Breast epithelium (tissue), 4 donors: ENCODE results near the gene RPSA. TPM values are rescaled to one million over a fixed set of nuclear protein-coding genes. Genes with fewer than 3 reads are reported as not detected.
"Not testable (repeated sequence)": the region's sequence is repeated elsewhere in the genome, so short reads cannot be mapped to it uniquely, and the experiment has no call there.

Experiments
- DNase-seq, 2 donors: peaks; one replicate each; pipeline ENCODE4 v3.0.0-alpha.2; 2019; ENCODE audit warnings: low spot score in 2 of 2
- H3K27ac ChIP-seq, 2 donors: fragments of 200-600 bp; sonication (generic) in 1 of 2; one replicate each; pipeline ENCODE4 v1.5.1; 2016 to 2019; ENCODE audit warnings: mild to moderate bottlenecking in 1 of 2
- H3K27me3 ChIP-seq, 2 donors: fragments of 200-600 bp; sonication (generic) in 1 of 2; one replicate each; pipeline versions ENCODE4 v1.5.1 to v1.6.0; 2017 to 2019; ENCODE audit warnings: control low read depth in 1 of 2, mild to moderate bottlenecking in 1 of 2
- H3K36me3 ChIP-seq: fragments of 200-600 bp; one replicate; pipeline ENCODE4 v1.5.1; 2019
- H3K4me1 ChIP-seq, 2 donors: fragments of 200-600 bp; sonication (generic); one replicate each; pipeline ENCODE4 v1.5.1; 2016 to 2019; ENCODE audit warnings: control low read depth in 1 of 2
- H3K4me3 ChIP-seq, 3 donors: fragments of 200-600 bp; sonication (generic); 1 replicate in 2 of 3; 2 replicates in 1 of 3; pipeline ENCODE4 v1.5.1; 2016 to 2019; ENCODE audit warnings: mild to moderate bottlenecking in 3 of 3, moderate library complexity in 2 of 3
- H3K9me3 ChIP-seq, 2 donors: fragments of 200-600 bp; sonication (generic) in 1 of 2; one replicate each; pipeline ENCODE4 v1.5.1; 2016 to 2019; ENCODE audit warnings: control low read depth in 1 of 2
- POLR2A ChIP-seq: fragments of 450-650 bp; IDR thresholded peaks from one replicate; pipeline ENCODE4 v1.6.1; 2016; ENCODE audit warnings: antibody characterized with exemption, mild to moderate bottlenecking, moderate library complexity
- POLR2AphosphoS5 ChIP-seq, 3 donors: sonication (generic); formaldehyde crosslinking; IDR thresholded peaks; one replicate each; pipeline ENCODE4 v1.6.1; 2017; ENCODE audit warnings: antibody characterized with exemption in 3 of 3
- intact Hi-C: fragments of 100-400 bp; cut with DNase I; formaldehyde crosslinking; loops from one replicate; pipeline ENCODE4 v1.15.1; 2023; ENCODE audit warnings: low total_unique reads
- total RNA-seq, 3 donors: library from RNA; depleted of rRNA; stranded (reverse); fragments of >200 nt; gene quantifications; one replicate each; pipeline ENCODE4 v1.1.0, GENCODE V29; 2016
- TF ChIP-seq, protein P1 (sequence below), 3 donors: fragments of 450-650 bp; IDR thresholded peaks; one replicate each; pipeline ENCODE4 v1.5.1; 2016 to 2017; ENCODE audit warnings: antibody characterized with exemption in 3 of 3, mild to moderate bottlenecking in 3 of 3, moderate library complexity in 3 of 3

RPSA gene
- total RNA-seq, 3 donors from 2014 or later: 852 to 1,731 (median 1,290) TPM

- DNase-seq: no peak
- Histone ChIP-seq H3K4me3 (no peak overlapping the region), H3K9me3 (no peaks in the 10 kb centered on the region), H3K27ac (no peak overlapping the region), H3K36me3 (no peaks in the 10 kb centered on the region), H3K27me3 (no peaks in the 10 kb centered on the region), H3K4me1 (no peaks in the 10 kb centered on the region)
- no peak for TF ChIP-seq POLR2AphosphoS5 (IDR thresholded peaks at IDR 0.05)
- TF ChIP-seq, protein P1, sequence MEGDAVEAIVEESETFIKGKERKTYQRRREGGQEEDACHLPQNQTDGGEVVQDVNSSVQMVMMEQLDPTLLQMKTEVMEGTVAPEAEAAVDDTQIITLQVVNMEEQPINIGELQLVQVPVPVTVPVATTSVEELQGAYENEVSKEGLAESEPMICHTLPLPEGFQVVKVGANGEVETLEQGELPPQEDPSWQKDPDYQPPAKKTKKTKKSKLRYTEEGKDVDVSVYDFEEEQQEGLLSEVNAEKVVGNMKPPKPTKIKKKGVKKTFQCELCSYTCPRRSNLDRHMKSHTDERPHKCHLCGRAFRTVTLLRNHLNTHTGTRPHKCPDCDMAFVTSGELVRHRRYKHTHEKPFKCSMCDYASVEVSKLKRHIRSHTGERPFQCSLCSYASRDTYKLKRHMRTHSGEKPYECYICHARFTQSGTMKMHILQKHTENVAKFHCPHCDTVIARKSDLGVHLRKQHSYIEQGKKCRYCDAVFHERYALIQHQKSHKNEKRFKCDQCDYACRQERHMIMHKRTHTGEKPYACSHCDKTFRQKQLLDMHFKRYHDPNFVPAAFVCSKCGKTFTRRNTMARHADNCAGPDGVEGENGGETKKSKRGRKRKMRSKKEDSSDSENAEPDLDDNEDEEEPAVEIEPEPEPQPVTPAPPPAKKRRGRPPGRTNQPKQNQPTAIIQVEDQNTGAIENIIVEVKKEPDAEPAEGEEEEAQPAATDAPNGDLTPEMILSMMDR (IDR thresholded peaks at IDR 0.05): no peak
- TF ChIP-seq POLR2A: no peak
- intact Hi-C loops: no loop called here
Measured at GRCh38 chr3:39409514-39410136, 3.1 kb downstream of the RPSA start.

DNA sequence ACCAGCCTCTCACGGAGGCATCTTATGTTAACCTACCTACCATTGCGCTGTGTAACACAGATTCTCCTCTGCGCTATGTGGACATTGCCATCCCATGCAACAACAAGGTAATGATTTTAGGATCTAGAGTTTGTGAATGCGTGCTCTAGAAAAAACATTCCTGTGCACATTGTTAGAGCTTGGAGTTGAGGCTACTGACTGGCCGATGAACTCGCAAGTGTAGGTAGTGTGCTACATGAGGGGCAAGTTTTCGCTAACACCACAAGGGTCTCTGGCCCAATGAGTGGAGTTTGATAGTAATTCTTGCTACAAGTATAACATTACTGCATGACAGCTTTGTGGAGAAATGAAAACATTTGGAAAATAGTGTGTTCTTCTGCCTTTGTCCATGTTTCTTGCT is 4.4 kb downstream of the RPSA start:
- Histone ChIP-seq H3K4me1 (no peaks in the 10 kb centered on the region), H3K4me3 (no peak overlapping the region), H3K9me3 (no peaks in the 10 kb centered on the region), H3K27ac (no peak overlapping the region), H3K36me3 (no peaks in the 10 kb centered on the region), H3K27me3 (no peaks in the 10 kb centered on the region)
- no peak for DNase-seq
- TF ChIP-seq POLR2A (no peak), POLR2AphosphoS5 (IDR thresholded peaks at IDR 0.05) (no peak)
- TF ChIP-seq, protein P1 (IDR thresholded peaks at IDR 0.05): no peak
- intact Hi-C loops: no loop called here

DNA sequence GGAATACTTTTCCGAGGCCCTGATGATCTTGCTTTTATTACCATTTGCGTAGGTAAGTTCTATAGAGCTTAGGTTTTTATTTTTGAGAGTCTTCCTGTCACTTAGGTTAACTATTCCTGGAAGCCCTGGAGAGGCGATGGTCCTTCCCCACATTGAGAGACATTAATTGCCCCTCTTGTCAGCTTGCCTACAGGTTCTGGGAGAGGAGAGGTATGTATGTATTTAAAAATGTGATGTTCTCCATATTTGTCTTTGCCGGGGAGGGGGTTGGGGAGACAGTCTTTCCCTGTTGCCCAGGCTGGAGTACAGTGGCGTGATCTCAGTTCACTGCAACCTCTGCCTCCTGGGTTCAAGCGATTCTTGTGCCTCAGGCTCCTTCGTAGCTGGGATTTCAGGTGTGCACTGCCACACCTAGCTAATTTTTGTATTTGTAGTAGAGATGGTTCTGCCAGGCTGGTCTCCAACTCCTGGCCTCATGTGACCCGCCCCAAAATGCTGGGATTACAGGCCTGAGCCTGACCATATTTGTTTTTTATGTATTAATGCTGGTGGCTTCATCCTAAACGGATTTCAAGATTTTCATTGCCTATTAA is 6.2 kb downstream of the RPSA start:
- intact Hi-C loops: no loop called here
- H3K4me3 ChIP-seq: no peak overlapping the region
- TF ChIP-seq POLR2A: no peak
- H3K27me3 ChIP-seq: no peaks in the 10 kb centered on the region
- H3K27ac ChIP-seq: no peak overlapping the region
- no peaks in the 10 kb centered on the region for H3K9me3 ChIP-seq
- no peaks in the 10 kb centered on the region for H3K4me1 ChIP-seq
- no peaks in the 10 kb centered on the region for H3K36me3 ChIP-seq
- DNase-seq: no peak

DNA sequence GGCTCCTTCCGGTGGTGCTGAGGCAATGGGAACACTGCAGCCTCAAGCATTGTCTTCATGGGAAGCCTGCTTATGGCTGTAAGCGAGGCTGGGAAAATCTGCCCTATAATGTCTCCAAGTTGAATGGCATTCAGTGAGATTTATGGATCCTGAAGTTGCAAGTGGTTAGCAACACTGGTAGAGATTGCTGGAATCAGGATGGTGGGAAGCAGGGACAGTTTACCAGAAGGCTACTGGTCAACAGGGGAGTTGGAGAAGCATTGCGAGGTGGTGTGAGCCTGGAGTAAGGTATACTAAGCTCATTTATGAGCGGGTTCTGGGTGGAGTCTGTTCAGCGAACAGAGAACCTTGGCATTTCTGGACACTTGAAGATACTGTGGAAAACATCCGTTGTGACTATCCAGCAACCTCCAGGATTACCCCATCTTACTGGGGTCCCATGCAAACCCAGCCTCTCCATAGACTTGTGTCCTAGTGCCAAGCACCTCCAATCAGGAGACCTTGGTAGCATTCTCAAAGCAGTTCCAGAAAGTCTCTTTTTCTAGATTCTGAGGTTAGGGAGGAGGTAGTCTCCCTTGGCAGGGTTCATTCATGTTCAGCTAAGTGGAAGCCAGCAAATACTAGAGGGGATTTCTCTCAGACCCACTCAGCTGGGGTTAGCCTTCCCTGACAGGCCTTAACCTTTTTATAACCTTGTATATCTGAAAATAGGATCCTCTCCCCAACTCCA is 7.3 kb downstream of the RPSA start:
- DNase-seq: no peak
- intact Hi-C loops: no loop called here
- H3K27ac ChIP-seq: peak overlapping the region; percentile 17 to 19
- no peaks in the 10 kb centered on the region for H3K27me3 ChIP-seq
- H3K4me1 ChIP-seq: no peaks in the 10 kb centered on the region
- no peak overlapping the region for H3K4me3 ChIP-seq
- no peaks in the 10 kb centered on the region for H3K9me3 ChIP-seq
- no peak for TF ChIP-seq POLR2A
- no peak for TF ChIP-seq POLR2AphosphoS5 (IDR thresholded peaks at IDR 0.05)
- TF ChIP-seq, protein P1 (IDR thresholded peaks at IDR 0.05): no peak
- no peaks in the 10 kb centered on the region for H3K36me3 ChIP-seq

DNA sequence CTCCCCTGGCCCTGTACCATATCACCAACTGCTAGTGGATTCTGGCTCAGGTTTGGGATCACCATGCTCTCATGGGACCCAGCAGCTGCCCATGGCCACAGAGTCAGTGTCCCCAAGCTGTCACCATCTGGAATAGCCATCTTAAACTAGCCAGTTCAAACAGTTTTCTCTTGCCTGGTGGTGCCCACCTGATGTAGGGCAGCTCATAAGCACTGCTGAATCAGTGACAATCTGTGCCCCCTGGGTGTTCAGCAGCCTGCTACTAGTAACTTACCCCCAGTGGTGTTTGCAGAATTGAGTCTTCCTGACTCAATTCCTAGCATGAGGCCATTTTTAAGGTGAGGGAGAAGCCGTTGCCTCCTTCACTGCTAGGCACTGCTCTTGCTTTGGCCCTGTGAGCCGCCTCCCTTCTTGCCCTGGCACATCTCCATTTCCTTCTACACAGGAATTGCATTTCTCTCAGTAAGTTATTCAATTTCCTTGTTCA is 7.9 kb downstream of the RPSA start:
- H3K4me1 ChIP-seq: no peaks in the 10 kb centered on the region
- H3K4me3 ChIP-seq: no peak overlapping the region
- no peak for DNase-seq
- H3K27ac ChIP-seq: peak overlapping the region; percentile 17 to 19
- H3K36me3 ChIP-seq: no peaks in the 10 kb centered on the region
- no peaks in the 10 kb centered on the region for H3K9me3 ChIP-seq
- intact Hi-C loops: no loop called here
- TF ChIP-seq, protein P1 (IDR thresholded peaks at IDR 0.05): no peak
- TF ChIP-seq POLR2AphosphoS5 (IDR thresholded peaks at IDR 0.05): no peak
- no peaks in the 10 kb centered on the region for H3K27me3 ChIP-seq

DNA sequence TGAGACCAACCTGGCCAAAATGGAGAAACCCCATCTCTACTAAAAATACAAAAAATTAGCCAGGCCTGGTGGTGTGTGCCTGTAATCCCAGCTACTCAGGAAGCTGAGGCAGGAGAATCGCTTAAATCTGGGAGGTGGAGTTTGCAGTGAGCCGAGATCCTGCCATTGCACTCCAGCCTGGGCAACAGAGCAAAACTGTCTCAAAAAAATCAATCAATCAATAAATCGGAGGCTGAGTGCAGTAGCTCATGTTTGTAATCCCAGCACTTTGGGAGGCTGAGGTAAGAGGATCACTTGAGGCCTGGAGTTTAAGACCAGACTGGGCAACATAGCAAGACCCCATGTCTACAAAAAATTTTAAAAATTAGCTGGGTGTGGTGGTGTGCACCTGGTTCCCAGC is 8.8 kb downstream of the RPSA start:
- peak overlapping the region in 1 of 2 donors; percentile 17 for H3K27ac ChIP-seq
- H3K4me3 ChIP-seq, H3K27me3 ChIP-seq, intact Hi-C loops, H3K9me3 ChIP-seq, DNase-seq, H3K36me3 ChIP-seq, H3K4me1 ChIP-seq: not testable (repeated sequence)
